Left kidney (tissue), 2 donors: ENCODE data around the gene MAP3K14. TPM values are rescaled to one million over a fixed set of nuclear protein-coding genes. Genes with fewer than 3 reads are reported as not detected.

Source experiments
- DNase-seq: peaks from one replicate; pipeline ENCODE4 v3.0.0-alpha.2; 2013
- polyA plus RNA-seq: library from polyadenylated mRNA; unstranded; fragments of 120-200 nt; gene quantifications from one replicate; pipeline ENCODE4 v1.2.1, GENCODE V29; 2013; ENCODE audit not compliant: insufficient read length

The MAP3K14 gene
- polyA plus RNA-seq, 1 donor, result 5.1 TPM

- no peak for DNase-seq
Observed at GRCh38 chr17:45301674-45302073, 15.1 kb downstream of the MAP3K14 start.

DNA sequence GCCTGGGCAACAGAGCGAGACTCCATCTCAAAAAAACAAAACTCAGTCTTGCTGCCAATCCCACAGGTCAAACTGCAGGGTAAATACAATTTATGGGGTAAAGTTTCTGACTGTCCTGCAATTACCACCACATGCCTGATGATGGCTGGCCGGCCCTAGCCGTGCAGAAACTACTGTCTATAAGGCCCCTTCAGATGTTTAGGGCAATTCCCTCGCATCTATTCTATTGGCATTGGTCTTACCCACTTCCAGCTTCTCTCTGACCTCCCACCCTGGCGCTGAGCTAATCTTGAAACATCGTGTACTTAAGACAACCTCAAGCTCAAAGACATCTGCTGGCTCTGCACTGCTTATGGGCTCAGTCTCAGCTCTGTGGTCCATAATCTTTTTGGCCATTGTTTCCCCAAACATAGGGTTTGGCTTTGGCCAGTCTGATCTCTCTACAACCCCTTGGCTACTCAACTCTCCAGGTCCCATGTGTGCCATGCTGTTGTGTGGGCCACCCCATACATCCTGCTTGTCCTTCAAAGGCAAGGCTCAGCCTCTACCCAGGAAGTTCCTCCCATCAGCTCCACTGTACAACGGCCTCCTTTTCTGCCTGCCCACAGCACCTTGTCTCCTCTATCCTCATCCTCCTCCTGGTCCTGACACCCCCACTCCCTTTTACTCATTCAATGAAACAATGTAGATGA lies 16.6 kb downstream of the MAP3K14 start:
- DNase-seq, result no peak

DNA sequence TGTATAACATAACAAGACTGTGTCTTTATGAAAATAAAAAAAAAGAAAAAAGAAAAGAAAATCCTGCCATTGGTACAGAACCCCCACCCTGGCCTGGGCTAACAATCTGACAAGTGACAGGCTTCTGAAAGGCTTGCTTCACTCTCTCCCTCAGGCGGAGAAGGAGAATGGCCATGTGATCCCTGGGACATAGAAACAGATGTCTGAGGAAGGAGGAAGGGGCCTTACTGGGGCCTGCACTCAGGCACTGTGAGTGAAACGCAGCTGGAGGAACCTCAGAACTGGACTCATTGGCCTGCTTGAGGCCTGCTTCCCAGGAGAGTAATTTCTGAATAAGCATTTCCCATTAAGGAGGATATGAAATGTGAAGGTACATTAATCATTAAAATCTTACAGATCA lies 17.5 kb downstream of the MAP3K14 start:
- no peak for DNase-seq

DNA sequence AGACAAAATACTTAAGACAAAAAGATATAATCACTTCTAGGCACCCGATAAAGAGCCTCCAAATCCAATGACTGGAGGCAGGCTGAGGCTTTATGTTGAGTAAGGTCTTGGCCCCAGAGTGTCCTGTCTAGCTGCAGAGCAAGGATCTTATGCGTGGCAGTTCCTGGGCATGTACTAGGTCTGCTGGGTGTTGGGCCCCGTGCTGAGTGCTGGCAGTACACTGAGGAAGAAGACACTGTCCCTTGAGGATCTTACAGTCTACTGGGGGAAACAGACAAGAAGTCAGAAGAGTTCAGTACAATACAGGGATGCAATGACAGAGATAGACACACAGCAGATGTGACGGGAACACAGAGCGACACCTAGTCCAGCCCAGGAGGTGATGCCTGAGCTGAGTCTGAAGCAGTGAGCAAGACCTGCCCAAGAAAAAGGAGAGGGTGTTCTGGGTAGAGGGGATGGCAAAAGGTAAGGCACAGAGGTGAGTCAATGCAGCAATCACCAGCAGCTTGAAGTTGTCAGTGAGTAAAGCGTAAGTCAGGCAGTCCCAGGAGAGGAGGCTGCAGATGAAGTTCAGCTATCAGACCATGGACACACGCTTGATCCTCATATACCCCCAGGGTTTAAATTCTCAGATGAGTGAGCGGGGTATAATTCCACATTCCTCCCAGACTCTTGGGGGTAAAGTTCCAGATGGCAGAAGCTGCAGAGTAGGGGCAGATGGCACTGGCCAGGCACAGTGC lies 18.1 kb downstream of the MAP3K14 start:
- DNase-seq, result no peak

DNA sequence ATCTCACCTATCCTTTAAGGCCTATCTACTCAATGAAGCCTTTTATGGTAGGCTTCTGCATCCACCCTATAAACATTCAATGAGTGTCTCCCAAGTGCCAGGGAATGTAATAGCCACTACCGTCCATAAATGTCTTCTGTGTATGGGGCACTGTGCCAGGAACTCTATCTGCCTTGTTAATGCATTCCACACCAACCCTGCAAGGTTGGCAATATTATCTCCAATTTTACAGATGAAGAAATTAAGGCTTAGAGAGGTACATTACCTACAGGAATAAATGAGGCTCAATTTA lies 20.0 kb downstream of the MAP3K14 start:
- no peak for DNase-seq

- DNase-seq, result no peak
Observed at GRCh38 chr17:45296003-45296832, 20.6 kb downstream of the MAP3K14 start.

DNA sequence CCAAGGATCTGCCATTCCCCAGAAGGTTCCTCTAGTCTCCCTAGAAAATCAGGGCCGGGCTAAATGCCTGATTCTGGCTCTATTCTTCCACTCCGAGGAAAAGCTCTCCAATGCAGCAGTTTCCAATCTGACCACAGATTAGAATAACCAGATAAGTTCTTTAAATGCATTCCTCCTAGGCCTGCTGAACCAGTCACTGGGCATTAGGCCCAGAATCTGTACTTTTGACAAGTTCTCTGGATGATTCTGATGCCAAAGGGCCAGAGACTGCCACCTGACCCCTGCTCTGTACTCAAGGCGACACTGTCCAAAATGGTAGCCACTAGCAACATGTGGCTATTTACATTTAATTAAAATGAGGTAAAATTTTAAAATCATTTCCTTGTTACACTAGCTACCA lies 22.3 kb downstream of the MAP3K14 start:
- no peak for DNase-seq

DNA sequence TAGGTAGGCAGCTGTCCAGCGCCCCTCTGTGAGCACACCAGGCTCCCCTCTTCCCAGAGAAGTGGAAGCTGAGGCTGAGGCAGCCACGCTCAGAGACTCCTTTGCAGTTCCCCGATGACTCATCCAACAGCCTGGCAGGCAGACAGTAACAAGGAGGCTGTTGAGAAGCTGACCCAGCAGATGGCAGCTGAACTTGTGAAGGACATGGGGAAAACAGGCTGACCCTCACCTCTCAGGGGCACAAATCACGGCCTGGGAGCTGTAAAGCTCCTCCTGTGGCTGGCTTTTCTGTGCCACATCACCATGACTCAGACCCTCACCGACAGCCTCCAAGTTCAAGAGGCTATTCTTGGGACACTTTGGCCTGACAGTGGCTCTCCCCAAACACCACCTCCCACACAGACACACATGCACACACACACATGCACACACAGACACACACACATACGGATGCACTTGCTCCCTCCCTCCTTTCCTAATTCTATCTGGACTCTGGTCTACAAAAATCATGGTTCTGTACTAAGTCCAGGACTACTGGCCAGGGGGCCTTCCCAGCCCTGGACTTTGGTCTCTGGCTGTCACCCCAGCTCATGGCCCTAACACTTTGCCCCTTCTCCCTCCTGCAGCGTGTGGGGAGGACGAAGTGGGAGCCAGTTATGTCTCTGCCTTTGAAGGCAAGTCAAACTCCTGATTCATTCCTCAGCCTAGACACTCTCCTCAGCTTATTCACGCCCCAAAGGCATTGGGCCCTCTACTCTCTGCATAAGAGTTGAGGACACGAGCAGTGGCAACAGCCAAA lies 23.2 kb downstream of the MAP3K14 start:
- DNase-seq, result no peak

DNA sequence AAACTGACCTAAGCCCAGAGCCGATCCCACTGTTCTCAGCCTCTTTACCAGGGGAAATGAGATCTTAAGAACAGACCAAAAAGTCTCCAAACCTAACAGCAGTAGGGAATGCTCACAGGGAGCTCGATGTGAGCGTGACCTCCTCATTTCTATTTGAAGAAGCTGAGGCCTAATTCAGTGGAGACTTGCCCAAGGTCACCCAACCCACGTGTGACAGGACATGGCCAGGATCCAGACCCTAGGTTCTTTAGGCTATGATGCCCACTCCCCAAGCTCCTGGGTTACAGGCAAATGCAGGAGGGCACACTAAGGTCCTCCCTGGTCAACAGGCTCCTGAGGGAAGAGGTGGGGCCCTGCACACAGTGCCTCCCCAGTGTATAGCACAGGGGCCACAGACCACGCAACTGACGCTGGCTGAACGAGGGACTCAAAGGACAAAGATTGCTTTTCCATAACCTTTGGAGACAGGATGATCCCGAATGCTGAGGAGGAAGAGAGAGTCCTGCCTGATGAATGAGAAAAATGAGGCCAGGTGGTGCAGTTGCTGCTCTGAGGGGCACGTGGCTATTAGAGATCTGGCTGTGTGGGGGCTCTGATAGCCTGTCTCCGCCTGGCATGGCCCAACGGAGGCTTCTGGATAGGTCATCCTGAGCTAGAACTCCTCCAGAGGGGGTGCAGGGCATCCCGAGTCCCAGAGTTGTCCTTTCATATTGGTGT lies 24.0 kb downstream of the MAP3K14 start:
- no peak for DNase-seq

GRCh38 chr17:45291171-45291805 lies 25.5 kb downstream of the MAP3K14 start:
- no peak for DNase-seq

DNA sequence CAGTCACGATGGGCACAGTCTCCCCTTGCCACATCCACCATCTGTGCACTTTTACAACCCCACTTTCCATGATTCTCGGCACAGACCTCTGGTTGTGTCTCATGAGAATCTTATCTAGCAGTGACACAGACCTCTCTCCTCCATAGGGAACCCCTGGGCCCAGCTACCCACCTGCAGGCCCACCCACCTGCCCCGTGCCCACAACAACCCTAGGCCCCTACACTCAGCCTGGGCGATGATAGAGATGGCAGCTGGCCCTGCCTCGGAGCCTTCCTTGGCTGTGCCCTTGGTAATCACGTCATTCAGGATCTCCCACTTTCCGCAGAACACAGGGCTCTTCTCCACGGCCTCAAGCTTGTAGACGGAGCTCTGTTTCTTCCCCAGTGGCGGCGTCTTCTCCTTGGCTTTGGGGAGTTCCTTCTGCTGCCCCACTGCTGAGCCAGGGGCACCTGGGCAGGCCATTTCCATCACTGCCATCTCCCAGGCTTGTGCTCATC lies 26.5 kb downstream of the MAP3K14 start:
- DNase-seq, result no peak

DNA sequence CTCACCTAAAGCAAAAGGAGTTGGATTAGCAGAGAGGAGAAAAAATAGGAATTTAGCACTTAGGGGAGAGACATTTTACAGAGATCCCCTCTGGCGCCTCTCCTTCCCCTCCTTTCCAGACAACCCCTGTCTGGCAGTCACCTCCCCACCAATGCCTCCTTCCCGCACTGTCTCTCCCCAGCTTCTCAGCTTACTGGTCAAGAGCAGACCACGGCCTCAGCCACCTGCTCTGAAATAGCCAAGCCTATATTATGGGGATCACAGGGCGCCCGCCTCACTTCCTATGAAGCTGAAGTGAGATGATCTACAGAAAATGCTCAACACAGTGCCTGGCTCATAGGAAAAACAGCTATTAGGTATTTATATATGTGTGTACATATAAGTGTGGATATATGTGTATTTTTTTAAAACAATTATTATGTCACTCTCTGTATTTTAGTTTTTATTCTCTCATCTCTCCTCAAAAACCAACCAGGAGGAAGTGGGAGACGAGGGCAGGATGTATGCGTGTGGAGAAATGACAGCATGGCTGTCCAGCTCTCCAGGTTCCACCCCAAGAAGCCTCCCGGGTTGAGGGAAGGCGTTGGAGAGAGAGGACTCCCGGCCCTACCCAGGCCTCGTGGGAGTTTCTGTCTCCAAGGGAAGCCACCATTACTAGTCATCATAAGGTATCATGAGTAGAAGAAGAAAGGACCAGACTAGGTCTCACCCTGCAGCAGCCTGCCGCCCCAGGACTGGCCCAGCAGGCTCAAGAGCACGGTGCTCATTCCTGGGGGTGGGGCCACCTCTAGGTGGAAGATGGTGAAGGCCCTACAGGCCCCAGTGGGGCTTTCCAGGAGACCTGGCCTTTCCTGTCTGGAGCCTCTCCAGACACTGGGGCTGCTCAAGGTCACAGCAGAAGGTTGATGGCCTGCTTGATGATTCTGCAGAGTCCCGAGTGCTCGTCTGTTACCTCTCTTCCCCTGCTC lies 27.2 kb downstream of the MAP3K14 start:
- no peak for DNase-seq

GRCh38 chr17:45288825-45289224 lies 28.0 kb downstream of the MAP3K14 start:
- no peak for DNase-seq

- no peak for DNase-seq
Observed at GRCh38 chr17:45287526-45288500, 29.0 kb downstream of the MAP3K14 start.

GRCh38 chr17:45286286-45286685 lies 30.5 kb downstream of the MAP3K14 start:
- DNase-seq, result no peak

- no peak for DNase-seq
Observed at GRCh38 chr17:45284176-45285140, 32.4 kb downstream of the MAP3K14 start.

DNA sequence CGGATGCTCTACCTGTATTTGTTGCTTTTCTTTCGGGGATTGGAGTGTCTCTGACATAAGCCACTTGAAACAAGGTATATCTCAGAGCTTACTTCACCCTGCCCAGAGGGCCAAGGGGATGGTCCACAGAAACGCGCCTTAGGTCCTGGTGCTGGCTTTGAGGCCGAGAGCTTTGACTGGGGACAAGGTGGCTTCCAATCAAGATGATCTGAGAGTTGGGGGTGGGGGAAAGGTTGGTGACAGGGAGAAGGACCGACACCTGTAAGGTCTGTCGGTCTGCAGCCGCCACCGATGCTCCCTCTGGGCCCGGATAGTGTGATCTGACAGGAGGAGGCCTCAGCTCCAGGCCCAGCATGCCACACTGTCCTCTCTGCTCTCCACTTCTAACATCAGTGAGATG lies 33.1 kb downstream of the MAP3K14 start:
- DNase-seq, result no peak
